HepG2 (cell line): ENCODE results near the gene YPEL4. TPM values are rescaled to one million over a fixed set of nuclear protein-coding genes. Genes with fewer than 3 reads are reported as not detected.

Source experiments
- ARNTL ChIP-seq: sonication (generic); formaldehyde crosslinking; IDR thresholded peaks from 2 replicates; pipeline ENCODE4 v1.4.0; 2020; ENCODE audit warnings: mild to moderate bottlenecking, missing genetic modification reagents
- ATRX ChIP-seq: sonication (generic); formaldehyde crosslinking; IDR thresholded peaks from 2 replicates; pipeline ENCODE4 v1.4.0; 2020; ENCODE audit warnings: missing genetic modification reagents, borderline replicate concordance
- BHLHE40 ChIP-seq: IDR thresholded peaks from 2 replicates; pipeline ENCODE4 v1.6.1; 2011; ENCODE audit warnings: low read length, improper control_type of control experiment
- CBFB ChIP-seq: sonication (generic); formaldehyde crosslinking; IDR thresholded peaks from 2 replicates; pipeline ENCODE4 v1.4.0; 2020; ENCODE audit warnings: missing genetic modification reagents
- CHCHD3 ChIP-seq: sonication (generic); formaldehyde crosslinking; IDR thresholded peaks from 2 replicates; pipeline ENCODE4 v1.8.0; 2022; ENCODE audit warnings: mild to moderate bottlenecking, missing genetic modification reagents, moderate library complexity
- ELF1 ChIP-seq: sonication (generic); formaldehyde crosslinking; IDR thresholded peaks from 2 replicates; pipeline ENCODE4 v1.4.0; 2020; ENCODE audit warnings: missing genetic modification reagents
- MAX ChIP-seq: IDR thresholded peaks from 2 replicates; pipeline ENCODE4 v1.6.1; 2012; ENCODE audit warnings: inconsistent platforms
- MED1 ChIP-seq: sonication (generic); formaldehyde crosslinking; IDR thresholded peaks from 2 replicates; pipeline ENCODE4 v1.4.0; 2020; ENCODE audit warnings: missing genetic modification reagents
- NFYB ChIP-seq: sonication (generic); formaldehyde crosslinking; IDR thresholded peaks from 2 replicates; pipeline ENCODE4 v1.4.0; 2020; ENCODE audit warnings: missing genetic modification reagents
- NKX3-1 ChIP-seq: sonication (generic); formaldehyde crosslinking; IDR thresholded peaks from 2 replicates; pipeline ENCODE4 v1.5.0; 2020; ENCODE audit warnings: missing genetic modification reagents
- NPAS2 ChIP-seq: sonication (generic); formaldehyde crosslinking; IDR thresholded peaks from 2 replicates; pipeline ENCODE4 v1.8.0; 2022; ENCODE audit warnings: mild to moderate bottlenecking, missing genetic modification reagents, borderline replicate concordance
- NR2F2 ChIP-seq: IDR thresholded peaks from 2 replicates; pipeline ENCODE4 v1.6.1; 2012; ENCODE audit warnings: low read depth, inconsistent platforms, borderline replicate concordance
- SOX5 ChIP-seq: IDR thresholded peaks from 2 replicates; pipeline ENCODE4 v1.6.1; 2016; ENCODE audit warnings: borderline replicate concordance
- SP2 ChIP-seq: sonication (generic); formaldehyde crosslinking; IDR thresholded peaks from 2 replicates; pipeline ENCODE4 v1.5.1; 2020; ENCODE audit warnings: mild to moderate bottlenecking, missing genetic modification reagents
- SRSF1 ChIP-seq: fragments of 200-400 bp; formaldehyde crosslinking; optimal IDR thresholded peaks from 2 replicates; pipeline ENCODE3; 2017; ENCODE audit warnings: mild to moderate bottlenecking, low read depth, low read length, moderate library complexity
- TP53 ChIP-seq: sonication (generic); formaldehyde crosslinking; conservative IDR thresholded peaks from 2 replicates; pipeline ENCODE4 v1.4.0; 2020; ENCODE audit warnings: missing genetic modification reagents
- ZFAT ChIP-seq: sonication (generic); formaldehyde crosslinking; conservative IDR thresholded peaks from 2 replicates; pipeline ENCODE4 v1.8.1; 2023; ENCODE audit warnings: missing genetic modification reagents, inconsistent platforms
- ZNF230 ChIP-seq: sonication (generic); formaldehyde crosslinking; IDR thresholded peaks from 2 replicates; pipeline ENCODE4 v1.4.0; 2020; ENCODE audit warnings: mild to moderate bottlenecking, missing genetic modification reagents
- ZNF484 ChIP-seq: sonication (generic); formaldehyde crosslinking; IDR thresholded peaks from 2 replicates; pipeline ENCODE4 v1.5.1; 2020; ENCODE audit warnings: mild to moderate bottlenecking, low read depth, missing genetic modification reagents, borderline replicate concordance
- ZNF564 ChIP-seq: sonication (generic); formaldehyde crosslinking; IDR thresholded peaks from 2 replicates; pipeline ENCODE4 v1.8.1; 2023; ENCODE audit warnings: mild to moderate bottlenecking, missing genetic modification reagents
- ZNF567 ChIP-seq: sonication (generic); formaldehyde crosslinking; IDR thresholded peaks from 2 replicates; pipeline ENCODE4 v1.8.1; 2023; ENCODE audit warnings: mild to moderate bottlenecking, missing genetic modification reagents, borderline replicate concordance
- ZNF644 ChIP-seq: IDR thresholded peaks from 2 replicates; pipeline ENCODE4 v1.6.1; 2016; ENCODE audit warnings: low read depth
- polyA plus RNA-seq, 8 experiments: library from polyadenylated mRNA; depleted of rRNA in 3 of 8; stranded (reverse) in 7 of 8; unstranded in 1 of 8; fragments of >200 nt; fragmentation: Illumina TruSeq in 4 of 8; extraction: Trizol in 4 of 8; gene quantifications; 2 replicates each; pipeline versions ENCODE4 v1.2.1 to v1.2.3, GENCODE V29; 2011 to 2016; ENCODE audit warnings: low read depth in 4 of 8, missing spikeins in 1 of 8, mixed read lengths in 1 of 8; ENCODE audit not compliant: insufficient read depth in 1 of 8
- total RNA-seq, 5 experiments: library from RNA; depleted of rRNA; stranded (reverse); fragments of >200 nt; fragmentation: Illumina TruSeq; extraction: Trizol; gene quantifications; 2 replicates each; pipeline ENCODE4 v1.2.3, GENCODE V29; 2016; ENCODE audit warnings: low read depth in 1 of 5
- TF ChIP-seq, protein P1 (sequence below): sonication (generic); formaldehyde crosslinking; IDR thresholded peaks from 2 replicates; pipeline ENCODE4 v1.4.0; 2020; ENCODE audit warnings: missing genetic modification reagents, borderline replicate concordance
- TF ChIP-seq, protein P2 (sequence below): sonication (generic); formaldehyde crosslinking; IDR thresholded peaks from 2 replicates; pipeline ENCODE4 v1.4.0; 2020; ENCODE audit warnings: mild to moderate bottlenecking, missing genetic modification reagents
- TF ChIP-seq, protein P3 (sequence below): sonication (generic); formaldehyde crosslinking; conservative IDR thresholded peaks from 2 replicates; pipeline ENCODE4 v1.4.0; 2020; ENCODE audit warnings: missing genetic modification reagents

The YPEL4 gene
- total and polyA plus RNA-seq, 2 of the 13 experiments (the other 11 are each of a cell fraction or from before 2014, with no cell fraction given) = 0.04 TPM; not detected in 1

DNA sequence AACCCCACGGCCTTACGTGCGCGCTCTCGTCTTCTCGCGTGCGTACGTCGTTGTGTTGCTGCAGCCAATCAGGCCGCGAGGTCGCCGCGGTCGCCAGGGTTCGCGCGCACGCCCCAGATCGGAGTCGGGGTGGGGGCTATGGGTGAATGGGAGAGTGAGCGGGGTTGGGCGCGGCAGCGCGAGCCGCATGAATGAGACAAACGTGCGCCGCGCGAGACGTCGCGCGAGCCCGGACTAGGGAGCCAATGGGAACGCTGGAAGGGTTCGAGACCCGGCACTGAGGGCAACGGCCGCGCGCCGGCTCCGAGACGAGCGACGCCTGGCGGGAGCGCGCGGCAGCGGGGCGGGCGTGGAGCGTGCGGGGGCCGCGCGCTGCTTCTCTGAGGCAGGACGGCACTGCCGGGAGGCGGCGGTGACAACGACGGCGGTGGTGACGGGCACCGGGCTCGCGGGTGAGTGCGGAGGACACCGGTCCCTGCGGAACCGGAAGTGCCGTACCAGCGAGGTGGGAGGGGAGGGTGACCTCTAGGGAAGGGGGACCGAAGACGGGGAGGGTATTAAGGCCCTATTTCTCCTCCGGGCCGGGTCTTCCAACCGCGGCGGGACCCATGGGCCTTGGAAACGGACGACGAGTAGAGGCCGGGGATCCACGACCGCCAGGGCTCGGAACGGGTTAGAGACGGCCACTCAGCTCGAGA, 18.2 kb upstream of the YPEL4 start, which contains the start of gene ZDHHC5 (continued):
- TF ChIP-seq, protein P1, sequence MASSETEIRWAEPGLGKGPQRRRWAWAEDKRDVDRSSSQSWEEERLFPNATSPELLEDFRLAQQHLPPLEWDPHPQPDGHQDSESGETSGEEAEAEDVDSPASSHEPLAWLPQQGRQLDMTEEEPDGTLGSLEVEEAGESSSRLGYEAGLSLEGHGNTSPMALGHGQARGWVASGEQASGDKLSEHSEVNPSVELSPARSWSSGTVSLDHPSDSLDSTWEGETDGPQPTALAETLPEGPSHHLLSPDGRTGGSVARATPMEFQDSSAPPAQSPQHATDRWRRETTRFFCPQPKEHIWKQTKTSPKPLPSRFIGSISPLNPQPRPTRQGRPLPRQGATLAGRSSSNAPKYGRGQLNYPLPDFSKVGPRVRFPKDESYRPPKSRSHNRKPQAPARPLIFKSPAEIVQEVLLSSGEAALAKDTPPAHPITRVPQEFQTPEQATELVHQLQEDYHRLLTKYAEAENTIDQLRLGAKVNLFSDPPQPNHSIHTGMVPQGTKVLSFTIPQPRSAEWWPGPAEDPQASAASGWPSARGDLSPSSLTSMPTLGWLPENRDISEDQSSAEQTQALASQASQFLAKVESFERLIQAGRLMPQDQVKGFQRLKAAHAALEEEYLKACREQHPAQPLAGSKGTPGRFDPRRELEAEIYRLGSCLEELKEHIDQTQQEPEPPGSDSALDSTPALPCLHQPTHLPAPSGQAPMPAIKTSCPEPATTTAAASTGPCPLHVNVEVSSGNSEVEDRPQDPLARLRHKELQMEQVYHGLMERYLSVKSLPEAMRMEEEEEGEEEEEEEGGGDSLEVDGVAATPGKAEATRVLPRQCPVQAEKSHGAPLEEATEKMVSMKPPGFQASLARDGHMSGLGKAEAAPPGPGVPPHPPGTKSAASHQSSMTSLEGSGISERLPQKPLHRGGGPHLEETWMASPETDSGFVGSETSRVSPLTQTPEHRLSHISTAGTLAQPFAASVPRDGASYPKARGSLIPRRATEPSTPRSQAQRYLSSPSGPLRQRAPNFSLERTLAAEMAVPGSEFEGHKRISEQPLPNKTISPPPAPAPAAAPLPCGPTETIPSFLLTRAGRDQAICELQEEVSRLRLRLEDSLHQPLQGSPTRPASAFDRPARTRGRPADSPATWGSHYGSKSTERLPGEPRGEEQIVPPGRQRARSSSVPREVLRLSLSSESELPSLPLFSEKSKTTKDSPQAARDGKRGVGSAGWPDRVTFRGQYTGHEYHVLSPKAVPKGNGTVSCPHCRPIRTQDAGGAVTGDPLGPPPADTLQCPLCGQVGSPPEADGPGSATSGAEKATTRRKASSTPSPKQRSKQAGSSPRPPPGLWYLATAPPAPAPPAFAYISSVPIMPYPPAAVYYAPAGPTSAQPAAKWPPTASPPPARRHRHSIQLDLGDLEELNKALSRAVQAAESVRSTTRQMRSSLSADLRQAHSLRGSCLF = no peak
- TF ChIP-seq NFYB (CRISPR knock-in tag) (peak; percentile 80), TP53 (CRISPR knock-in tag) (no peak), CHCHD3 (CRISPR knock-in tag) (no peak), CBFB (CRISPR knock-in tag) (no peak), SOX5 (peak; percentile 61; the same call in 1 of the 2 replicates), BHLHE40 (0 out of 2 replicates have a peak, but pooled peaks have one; percentile 13), ZNF644 (no peak), ZNF567 (no peak; the same call in 1 of the 2 replicates), ZNF564 (CRISPR knock-in tag) (no peak; the same call in none of the 2 replicates), MAX (peak; percentile 86), NKX3-1 (CRISPR knock-in tag) (no peak), MED1 (CRISPR knock-in tag) (no peak), ATRX (CRISPR knock-in tag) (no peak), ZNF230 (CRISPR knock-in tag) (no peak), ZNF484 (CRISPR knock-in tag) (no peak), NPAS2 (CRISPR knock-in tag) (no peak), SP2 (CRISPR knock-in tag) (no peak; the same call in 1 of the 2 replicates), ELF1 (CRISPR knock-in tag) (no peak; the same call in 1 of the 2 replicates), ARNTL (CRISPR knock-in tag) (peak; percentile 44; the same call in 1 of the 2 replicates), NR2F2 (no peak; the same call in 1 of the 2 replicates), SRSF1 (peak; percentile 76), ZFAT (CRISPR knock-in tag) (no peak)
- TF ChIP-seq, protein P2, sequence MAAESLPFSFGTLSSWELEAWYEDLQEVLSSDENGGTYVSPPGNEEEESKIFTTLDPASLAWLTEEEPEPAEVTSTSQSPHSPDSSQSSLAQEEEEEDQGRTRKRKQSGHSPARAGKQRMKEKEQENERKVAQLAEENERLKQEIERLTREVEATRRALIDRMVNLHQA (CRISPR knock-in tag) = no peak
- TF ChIP-seq, protein P3, sequence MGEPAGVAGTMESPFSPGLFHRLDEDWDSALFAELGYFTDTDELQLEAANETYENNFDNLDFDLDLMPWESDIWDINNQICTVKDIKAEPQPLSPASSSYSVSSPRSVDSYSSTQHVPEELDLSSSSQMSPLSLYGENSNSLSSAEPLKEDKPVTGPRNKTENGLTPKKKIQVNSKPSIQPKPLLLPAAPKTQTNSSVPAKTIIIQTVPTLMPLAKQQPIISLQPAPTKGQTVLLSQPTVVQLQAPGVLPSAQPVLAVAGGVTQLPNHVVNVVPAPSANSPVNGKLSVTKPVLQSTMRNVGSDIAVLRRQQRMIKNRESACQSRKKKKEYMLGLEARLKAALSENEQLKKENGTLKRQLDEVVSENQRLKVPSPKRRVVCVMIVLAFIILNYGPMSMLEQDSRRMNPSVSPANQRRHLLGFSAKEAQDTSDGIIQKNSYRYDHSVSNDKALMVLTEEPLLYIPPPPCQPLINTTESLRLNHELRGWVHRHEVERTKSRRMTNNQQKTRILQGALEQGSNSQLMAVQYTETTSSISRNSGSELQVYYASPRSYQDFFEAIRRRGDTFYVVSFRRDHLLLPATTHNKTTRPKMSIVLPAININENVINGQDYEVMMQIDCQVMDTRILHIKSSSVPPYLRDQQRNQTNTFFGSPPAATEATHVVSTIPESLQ (CRISPR knock-in tag) = no peak
